Measurements from ENCODE around the gene ZNF831. TPM values are rescaled to one million over a fixed set of nuclear protein-coding genes. Genes with fewer than 3 reads are reported as not detected.

Gene ZNF831
- total RNA-seq, 1 donor from 2014 or later, result not detected

- Mint-ChIP-seq H3K27me3 (ENCODE audit: low read depth) (peaks cover 1% of the 10 kb centered on the region), H3K4me1 (peaks cover 20% of the 10 kb centered on the region), H3K27ac (ENCODE audit: unreplicated experiment) (no peak overlapping the region), H3K4me3 (no peak overlapping the region), H3K9me3 (peaks cover 5% of the 10 kb centered on the region), H3K36me3 (ENCODE audit: low read depth) (no peaks in the 10 kb centered on the region)
- TF ChIP-seq CTCF (conservative IDR thresholded peaks at IDR 0.05), result no peak
- no peak for DNase-seq (ENCODE audit: low read depth, low spot score)
These were observed 47.7 kb downstream of the ZNF831 start for GRCh38 chr20:59211208-59211765.

GRCh38 chr20:59214073-59214472 is 50.5 kb downstream of the ZNF831 start:
- H3K36me3 Mint-ChIP-seq (ENCODE audit: low read depth), result no peaks in the 10 kb centered on the region
- H3K27ac Mint-ChIP-seq (ENCODE audit: unreplicated experiment), result no peak overlapping the region
- H3K4me3 Mint-ChIP-seq, result no peak overlapping the region
- H3K4me1 Mint-ChIP-seq, result peaks cover 9% of the 10 kb centered on the region
- peaks cover 4% of the 10 kb centered on the region for H3K27me3 Mint-ChIP-seq (ENCODE audit: low read depth)
- no peak for TF ChIP-seq CTCF (conservative IDR thresholded peaks at IDR 0.05)
- no peak for DNase-seq (ENCODE audit: low read depth, low spot score)
- H3K9me3 Mint-ChIP-seq, result no peaks in the 10 kb centered on the region

- H3K36me3 Mint-ChIP-seq (ENCODE audit: low read depth), result no peaks in the 10 kb centered on the region
- H3K9me3 Mint-ChIP-seq, result no peaks in the 10 kb centered on the region
- H3K4me3 Mint-ChIP-seq, result no peak overlapping the region
- H3K27ac Mint-ChIP-seq (ENCODE audit: unreplicated experiment), result no peak overlapping the region
- H3K27me3 Mint-ChIP-seq (ENCODE audit: low read depth), result peaks cover 7% of the 10 kb centered on the region
- DNase-seq (ENCODE audit: low read depth, low spot score), result no peak
- TF ChIP-seq CTCF (conservative IDR thresholded peaks at IDR 0.05), result no peak
- peaks cover 9% of the 10 kb centered on the region for H3K4me1 Mint-ChIP-seq
These were observed 51.3 kb downstream of the ZNF831 start for GRCh38 chr20:59214606-59215547.

GRCh38 chr20:59217173-59217572 is 53.6 kb downstream of the ZNF831 start:
- no peak for DNase-seq (ENCODE audit: low read depth, low spot score)
- Mint-ChIP-seq H3K4me1 (peaks cover 6% of the 10 kb centered on the region), H3K36me3 (ENCODE audit: low read depth) (no peaks in the 10 kb centered on the region), H3K27ac (ENCODE audit: unreplicated experiment) (no peak overlapping the region), H3K9me3 (no peaks in the 10 kb centered on the region), H3K4me3 (no peak overlapping the region), H3K27me3 (ENCODE audit: low read depth) (peaks cover 7% of the 10 kb centered on the region)
- TF ChIP-seq CTCF (conservative IDR thresholded peaks at IDR 0.05), result no peak

- Mint-ChIP-seq H3K4me3 (no peak overlapping the region), H3K4me1 (peaks cover 12% of the 10 kb centered on the region), H3K27ac (ENCODE audit: unreplicated experiment) (no peak overlapping the region), H3K36me3 (ENCODE audit: low read depth) (no peaks in the 10 kb centered on the region), H3K9me3 (no peaks in the 10 kb centered on the region), H3K27me3 (ENCODE audit: low read depth) (peaks cover 12% of the 10 kb centered on the region)
- no peak for TF ChIP-seq CTCF (conservative IDR thresholded peaks at IDR 0.05)
- no peak for DNase-seq (ENCODE audit: low read depth, low spot score)
These were observed 54.2 kb downstream of the ZNF831 start for GRCh38 chr20:59217794-59218280.
